ENCODE data around the gene EML5.

Gene EML5

DNA sequence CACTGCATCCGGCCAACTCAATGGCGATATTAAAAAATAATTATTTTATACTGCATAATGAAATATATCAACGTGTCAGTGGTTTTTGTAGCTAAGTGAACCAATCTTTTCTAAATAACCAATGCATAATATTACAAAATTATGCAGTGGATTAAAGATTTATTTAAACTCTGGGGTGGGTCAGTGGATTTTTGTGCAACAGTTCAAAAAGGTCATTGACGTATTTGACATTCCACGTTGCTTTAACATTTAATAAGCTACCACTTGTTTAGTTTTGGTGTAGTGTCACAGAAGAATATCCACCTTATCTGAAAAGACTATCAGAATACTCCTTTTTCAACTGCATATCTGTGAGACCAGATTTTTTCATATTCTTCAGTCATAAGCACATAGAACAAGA, 227.3 kb downstream of the EML5 start:
- Histone ChIP-seq H2BK120ac (ENCODE audit: insufficient read depth, low read length, poor library complexity) (no peak overlapping the region), H3K79me2 (ENCODE audit: control insufficient read depth, insufficient read depth, low read length, poor library complexity) (peaks cover 7% of the 10 kb centered on the region), H2BK12ac (ENCODE audit: low read length) (no peak overlapping the region), H2AFZ (ENCODE audit: insufficient read depth, low read length, poor library complexity) (no peak overlapping the region), H4K12ac (ENCODE audit: low read depth, low read length) (no peak overlapping the region), H2BK5ac (ENCODE audit: low read depth, low read length, poor library complexity) (no peak overlapping the region), H4K91ac (ENCODE audit: low read depth, low read length) (no peak overlapping the region), H3K4me2 (ENCODE audit: low read length) (no peak overlapping the region), H3K4me3 (ENCODE audit: low read depth, low read length) (no peak overlapping the region), H3K4me1 (ENCODE audit: control insufficient read depth in 1 of 2, insufficient read depth in 2 of 2, low read length in 2 of 2) (peaks cover 0 to 3% of the 10 kb centered on the region in 2 experiments), H3K14ac (ENCODE audit: low read length) (no peak overlapping the region), H3K4ac (ENCODE audit: low read depth, low read length) (no peak overlapping the region), H3K36me3 (ENCODE audit: control insufficient read depth in 1 of 2, insufficient read depth in 2 of 2, low read length in 2 of 2) (peaks cover 11 to 18% of the 10 kb centered on the region in 2 experiments), H3K27me3 (ENCODE audit: insufficient read depth, low read length) (no peaks in the 10 kb centered on the region), H3K9ac (ENCODE audit: low read length) (no peak overlapping the region), H3K27ac (ENCODE audit: low read depth, low read length) (no peak overlapping the region), H3K9me3 (ENCODE audit: insufficient read depth, low read depth, low read length) (no peaks in the 10 kb centered on the region), H3K18ac (ENCODE audit: low read length) (no peak overlapping the region), H4K8ac (ENCODE audit: low read depth, low read length) (no peak overlapping the region), H3K23ac (ENCODE audit: low read length) (no peak overlapping the region), H3K79me1 (ENCODE audit: low read length) (peaks cover 4% of the 10 kb centered on the region), H2AK5ac (ENCODE audit: low read length) (no peak overlapping the region)
- no CpG with 5 or more reads among the region's 5 CpGs for WGBS (ENCODE audit: extremely low coverage, insufficient coverage, insufficient read length)
- DNase-seq: no peak

DNA sequence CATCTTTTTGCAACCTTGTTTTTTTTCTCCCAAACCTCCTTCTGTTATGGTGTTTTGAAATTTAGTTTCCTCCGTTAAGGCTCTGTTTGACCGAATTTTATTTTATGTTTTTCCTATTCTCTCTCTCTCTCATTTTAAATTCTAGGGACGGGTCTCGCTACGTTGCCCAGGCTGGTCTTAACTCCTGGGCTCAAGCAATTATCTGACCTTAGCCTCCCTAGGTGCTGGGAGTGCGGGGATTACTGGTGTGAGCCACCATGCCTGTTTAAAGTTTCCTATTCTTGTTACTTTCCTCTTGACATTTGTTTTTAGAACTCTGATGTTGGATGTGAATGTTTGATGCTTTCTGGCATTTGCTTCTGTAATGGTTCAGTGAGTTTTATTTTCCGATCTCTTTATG, 228.9 kb downstream of the EML5 start:
- H3K79me2 ChIP-seq (ENCODE audit: control insufficient read depth, insufficient read depth, low read length, poor library complexity): peaks cover 7% of the 10 kb centered on the region
- no peak for DNase-seq
- H3K9ac ChIP-seq (ENCODE audit: low read length): no peak overlapping the region
- H3K27ac ChIP-seq (ENCODE audit: low read depth, low read length): no peak overlapping the region
- no peak overlapping the region for H2BK12ac ChIP-seq (ENCODE audit: low read length)
- H4K12ac ChIP-seq (ENCODE audit: low read depth, low read length): no peak overlapping the region
- H2AFZ ChIP-seq (ENCODE audit: insufficient read depth, low read length, poor library complexity): no peak overlapping the region
- no peak overlapping the region for H2AK5ac ChIP-seq (ENCODE audit: low read length)
- H3K9me3 ChIP-seq (ENCODE audit: insufficient read depth, low read depth, low read length): no peaks in the 10 kb centered on the region
- WGBS (ENCODE audit: extremely low coverage, insufficient coverage, insufficient read length): no CpG with 5 or more reads among the region's 7 CpGs
- H3K4me3 ChIP-seq (ENCODE audit: low read depth, low read length): no peak overlapping the region
- H3K4me2 ChIP-seq (ENCODE audit: low read length): peak overlapping the region; percentile 71
- no peaks in the 10 kb centered on the region for H3K27me3 ChIP-seq (ENCODE audit: insufficient read depth, low read length)
- H3K18ac ChIP-seq (ENCODE audit: low read length): no peak overlapping the region
- no peak overlapping the region for H2BK5ac ChIP-seq (ENCODE audit: low read depth, low read length, poor library complexity)
- no peak overlapping the region for H2BK120ac ChIP-seq (ENCODE audit: insufficient read depth, low read length, poor library complexity)
- H3K79me1 ChIP-seq (ENCODE audit: low read length): peaks cover 4% of the 10 kb centered on the region
- H4K91ac ChIP-seq (ENCODE audit: low read depth, low read length): no peak overlapping the region
- H3K23ac ChIP-seq (ENCODE audit: low read length): no peak overlapping the region
- peaks cover 7 to 9% of the 10 kb centered on the region in 2 experiments for H3K36me3 ChIP-seq (ENCODE audit: control insufficient read depth in 1 of 2, insufficient read depth in 2 of 2, low read length in 2 of 2)
- no peak overlapping the region for H3K14ac ChIP-seq (ENCODE audit: low read length)
- no peak overlapping the region for H4K8ac ChIP-seq (ENCODE audit: low read depth, low read length)
- H3K4me1 ChIP-seq (ENCODE audit: control insufficient read depth in 1 of 2, insufficient read depth in 2 of 2, low read length in 2 of 2): peaks cover 0 to 3% of the 10 kb centered on the region in 2 experiments
- peak overlapping the region; percentile 81 for H3K4ac ChIP-seq (ENCODE audit: low read depth, low read length)

DNA sequence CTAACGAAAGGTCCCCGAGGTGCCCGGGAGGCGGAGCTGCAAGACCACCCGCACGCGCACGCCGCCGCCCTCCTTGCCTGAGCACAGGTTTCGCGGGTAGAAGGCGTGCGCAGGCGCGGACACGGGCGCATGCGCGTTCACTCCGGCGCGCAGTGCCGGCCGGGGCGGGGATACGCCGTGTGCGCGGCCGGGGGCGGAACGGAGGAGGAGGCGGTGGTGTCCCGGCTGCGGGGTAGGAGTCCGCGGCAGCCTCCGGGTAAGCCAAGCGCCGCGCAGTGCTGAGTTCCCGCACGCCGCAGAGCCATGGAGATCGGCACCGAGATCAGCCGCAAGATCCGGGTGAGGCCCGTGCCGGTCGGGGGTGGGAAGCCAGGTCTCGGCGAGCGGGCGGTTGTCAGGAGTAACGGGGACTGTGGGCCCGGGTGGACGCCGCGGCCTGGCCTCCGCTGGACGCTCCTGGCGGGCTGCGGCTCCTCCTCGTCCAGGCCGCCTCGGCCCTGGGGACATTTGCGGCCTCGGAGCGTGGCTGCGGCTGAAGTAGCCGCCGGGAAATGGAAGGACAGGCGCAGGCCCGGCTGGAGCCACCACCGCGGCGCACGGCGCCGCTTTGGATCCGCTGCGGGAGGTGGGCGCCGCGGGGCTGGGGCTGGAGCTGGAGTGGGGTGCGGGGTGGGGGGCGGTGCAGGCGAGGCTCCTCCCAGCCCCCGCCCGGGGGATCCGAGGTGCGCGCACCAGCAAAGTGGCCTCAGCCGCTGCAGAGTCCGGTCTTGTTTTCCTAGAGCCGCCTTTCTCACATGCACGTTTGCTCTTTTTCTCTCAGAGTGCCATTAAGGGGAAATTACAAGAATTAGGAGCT, 229.7 kb downstream of the EML5 start, which contains the start of gene ZC3H14:
Gene ZC3H14 (plus strand): TSS at position 207 of the 856 bp plus-strand sequence. CDS start 97 bp downstream, at position 304.
- peak within 1 kb of the TSS; percentile 97 for H3K14ac ChIP-seq (ENCODE audit: low read length)
- H2BK120ac ChIP-seq (ENCODE audit: insufficient read depth, low read length, poor library complexity): peak within 1 kb of the TSS; percentile 82
- H2BK12ac ChIP-seq (ENCODE audit: low read length): peak within 1 kb of the TSS; percentile 24
- H3K18ac ChIP-seq (ENCODE audit: low read length): peak within 1 kb of the TSS; percentile 98
- H4K91ac ChIP-seq (ENCODE audit: low read depth, low read length): peak within 1 kb of the TSS; percentile 88
- H2AK5ac ChIP-seq (ENCODE audit: low read length): peak within 1 kb of the TSS; percentile 78
- peak within 1 kb of the TSS; percentile 98 for H3K27ac ChIP-seq (ENCODE audit: low read depth, low read length)
- peak within 1 kb of the TSS; percentile 92 for H2AFZ ChIP-seq (ENCODE audit: insufficient read depth, low read length, poor library complexity)
- H4K8ac ChIP-seq (ENCODE audit: low read depth, low read length): peak within 1 kb of the TSS; percentile 97
- H3K9me3 ChIP-seq (ENCODE audit: insufficient read depth, low read depth, low read length): no peaks in the 10 kb centered on the region
- peak within 1 kb of the TSS; percentile 98 for H3K9ac ChIP-seq (ENCODE audit: low read length)
- H3K4ac ChIP-seq (ENCODE audit: low read depth, low read length): peak within 1 kb of the TSS; percentile 81
- H4K12ac ChIP-seq (ENCODE audit: low read depth, low read length): peak within 1 kb of the TSS; percentile 86
- H3K79me1 ChIP-seq (ENCODE audit: low read length): peaks cover 4% of the 10 kb centered on the region
- H3K23ac ChIP-seq (ENCODE audit: low read length): no peak within 1 kb of the TSS
- H2BK5ac ChIP-seq (ENCODE audit: low read depth, low read length, poor library complexity): peak within 1 kb of the TSS; percentile 94
- no CpG with 5 or more reads among the region's 99 CpGs for WGBS (ENCODE audit: extremely low coverage, insufficient coverage, insufficient read length)
- peak; percentile 89 to 96 for DNase-seq
- no peaks in the 10 kb centered on the region for H3K27me3 ChIP-seq (ENCODE audit: insufficient read depth, low read length)
- peaks cover 0 to 3% of the 10 kb centered on the region in 2 experiments for H3K4me1 ChIP-seq (ENCODE audit: control insufficient read depth in 1 of 2, insufficient read depth in 2 of 2, low read length in 2 of 2)
- peak within 1 kb of the TSS; percentile 100 for H3K4me3 ChIP-seq (ENCODE audit: low read depth, low read length)
- peaks cover 7% of the 10 kb centered on the region for H3K79me2 ChIP-seq (ENCODE audit: control insufficient read depth, insufficient read depth, low read length, poor library complexity)
- peaks cover 2 to 3% of the 10 kb centered on the region in 2 experiments for H3K36me3 ChIP-seq (ENCODE audit: control insufficient read depth in 1 of 2, insufficient read depth in 2 of 2, low read length in 2 of 2)
- H3K4me2 ChIP-seq (ENCODE audit: low read length): peak within 1 kb of the TSS; percentile 71

DNA sequence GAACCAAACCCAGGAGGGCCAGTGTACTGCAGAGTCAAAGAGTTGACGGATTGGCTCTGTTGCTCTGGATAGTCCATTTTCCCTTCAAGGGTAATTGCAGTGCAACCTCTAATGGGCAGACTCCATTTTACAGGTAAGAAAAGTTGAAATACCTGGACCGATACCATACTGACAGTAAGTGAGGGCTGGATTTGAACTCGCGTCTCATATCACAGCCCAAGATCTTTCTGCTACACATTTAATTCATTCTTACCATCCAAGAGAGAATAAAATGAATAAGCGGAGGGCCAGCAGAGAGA, 230.3 kb downstream of the EML5 start:
- Histone ChIP-seq H3K4me3 (ENCODE audit: low read depth, low read length) (peak overlapping the region; percentile 100), H2AK5ac (ENCODE audit: low read length) (peak overlapping the region; percentile 7), H3K27ac (ENCODE audit: low read depth, low read length) (no peak overlapping the region), H3K4ac (ENCODE audit: low read depth, low read length) (no peak overlapping the region), H3K23ac (ENCODE audit: low read length) (no peak overlapping the region), H3K14ac (ENCODE audit: low read length) (no peak overlapping the region), H2BK12ac (ENCODE audit: low read length) (peak overlapping the region; percentile 5), H3K18ac (ENCODE audit: low read length) (peak overlapping the region; percentile 4), H3K79me2 (ENCODE audit: control insufficient read depth, insufficient read depth, low read length, poor library complexity) (peaks cover 7% of the 10 kb centered on the region), H3K79me1 (ENCODE audit: low read length) (peaks cover 4% of the 10 kb centered on the region), H3K4me2 (ENCODE audit: low read length) (peak overlapping the region; percentile 71), H3K36me3 (ENCODE audit: control insufficient read depth in 1 of 2, insufficient read depth in 2 of 2, low read length in 2 of 2) (peaks cover 0 to 3% of the 10 kb centered on the region in 2 experiments), H3K9ac (ENCODE audit: low read length) (peak overlapping the region; percentile 60), H3K9me3 (ENCODE audit: insufficient read depth, low read depth, low read length) (no peaks in the 10 kb centered on the region), H2AFZ (ENCODE audit: insufficient read depth, low read length, poor library complexity) (no peak overlapping the region), H3K4me1 (ENCODE audit: control insufficient read depth in 1 of 2, insufficient read depth in 2 of 2, low read length in 2 of 2) (peaks cover 0 to 3% of the 10 kb centered on the region in 2 experiments), H2BK5ac (ENCODE audit: low read depth, low read length, poor library complexity) (no peak overlapping the region), H2BK120ac (ENCODE audit: insufficient read depth, low read length, poor library complexity) (no peak overlapping the region), H4K8ac (ENCODE audit: low read depth, low read length) (peak overlapping the region; percentile 56), H3K27me3 (ENCODE audit: insufficient read depth, low read length) (no peaks in the 10 kb centered on the region), H4K12ac (ENCODE audit: low read depth, low read length) (no peak overlapping the region), H4K91ac (ENCODE audit: low read depth, low read length) (peak overlapping the region; percentile 29)
- DNase-seq: no peak
- no CpG with 5 or more reads among the region's 5 CpGs for WGBS (ENCODE audit: extremely low coverage, insufficient coverage, insufficient read length)

Data from trophoblast cell (in vitro differentiated cells and primary cell).